Stimulated activated naive CD8-positive, alpha-beta T cell treated with anti-CD3 and anti-CD28 coated beads, Interleukin-15, Interleukin-2, amounts not matched to agents 100 U/mL and 50 U/mL, for 24 hours (primary cell): ENCODE results near the gene INS.

Experiments used
- ATAC-seq: fragments of 150-1000 bp; cut with Tn5 transposase; one replicate; pipeline ENCODE4 v1.10.0; 2021
- DNase-seq: peaks from one replicate; pipeline ENCODE4 v3.0.0; 2021

INS gene

GRCh38 chr11:2160736-2161259, at the start of gene INS:
TSS of gene INS (minus strand) at chr11:2161209. CDS start at chr11:2160971, 238 bp downstream.
- ATAC-seq = no peak
- DNase-seq = no peak

- ATAC-seq (no peak), DNase-seq (peak; percentile 1)
Measured at GRCh38 chr11:2210366-2211112, 49.5 kb upstream of the INS start.

- DNase-seq (peak; percentile 2), ATAC-seq (no peak)
Measured at GRCh38 chr11:2209900-2210321, 48.9 kb upstream of the INS start.

- DNase-seq = peak; percentile 0
Measured at GRCh38 chr11:2209370-2209801, 48.4 kb upstream of the INS start.

GRCh38 chr11:2208691-2209369, 47.8 kb upstream of the INS start:
- no peak for ATAC-seq
- DNase-seq = peak; percentile 2

More at GRCh38 chr11:2209370-2209801, 48.4 kb upstream of the INS start:
- no peak for ATAC-seq

- DNase-seq (peak; percentile 0), ATAC-seq (no peak)
Measured at GRCh38 chr11:2207773-2208621, 47.0 kb upstream of the INS start.

GRCh38 chr11:2207212-2207611, 46.2 kb upstream of the INS start:
- ATAC-seq = no peak
- DNase-seq = peak; percentile 1

GRCh38 chr11:2205981-2206690, 45.1 kb upstream of the INS start:
- no peak for DNase-seq
- ATAC-seq = no peak

GRCh38 chr11:2205214-2205720, 44.3 kb upstream of the INS start:
- DNase-seq = no peak
- no peak for ATAC-seq

GRCh38 chr11:2204361-2205213, 43.6 kb upstream of the INS start:
- ATAC-seq (no peak), DNase-seq (no peak)

GRCh38 chr11:2203440-2204259, 42.6 kb upstream of the INS start:
- no peak for ATAC-seq
- no peak for DNase-seq

- ATAC-seq (no peak), DNase-seq (no peak)
Measured at GRCh38 chr11:2202900-2203439, 42.0 kb upstream of the INS start.

- ATAC-seq (no peak), DNase-seq (no peak)
Measured at GRCh38 chr11:2202071-2202899, 41.3 kb upstream of the INS start.

GRCh38 chr11:2201542-2201941, 40.5 kb upstream of the INS start:
- DNase-seq (no peak), ATAC-seq (no peak)

- DNase-seq = no peak
- ATAC-seq = no peak
Measured at GRCh38 chr11:2200957-2201519, 40.0 kb upstream of the INS start.

- DNase-seq = no peak
- no peak for ATAC-seq
Measured at GRCh38 chr11:2200536-2200935, 39.5 kb upstream of the INS start.

- no peak for ATAC-seq
- DNase-seq = no peak
Measured at GRCh38 chr11:2199466-2200341, 38.7 kb upstream of the INS start.
